Stimulated activated CD8-positive, alpha-beta memory T cell treated with anti-CD3 and anti-CD28 coated beads, Interleukin-4, amount 100 ng/mL, for 4 hours (primary cell): ENCODE data around the gene PTOV1.
A peak's percentile ranks its signal among the peaks of the same experiment; 100 is the strongest.

Source experiments
- DNase-seq, 2 donors: peaks; one replicate each; pipeline ENCODE4 v3.0.0-alpha.2; 2020; ENCODE audit warnings: low read depth in 2 of 2, low spot score in 1 of 2

The PTOV1 gene

DNA sequence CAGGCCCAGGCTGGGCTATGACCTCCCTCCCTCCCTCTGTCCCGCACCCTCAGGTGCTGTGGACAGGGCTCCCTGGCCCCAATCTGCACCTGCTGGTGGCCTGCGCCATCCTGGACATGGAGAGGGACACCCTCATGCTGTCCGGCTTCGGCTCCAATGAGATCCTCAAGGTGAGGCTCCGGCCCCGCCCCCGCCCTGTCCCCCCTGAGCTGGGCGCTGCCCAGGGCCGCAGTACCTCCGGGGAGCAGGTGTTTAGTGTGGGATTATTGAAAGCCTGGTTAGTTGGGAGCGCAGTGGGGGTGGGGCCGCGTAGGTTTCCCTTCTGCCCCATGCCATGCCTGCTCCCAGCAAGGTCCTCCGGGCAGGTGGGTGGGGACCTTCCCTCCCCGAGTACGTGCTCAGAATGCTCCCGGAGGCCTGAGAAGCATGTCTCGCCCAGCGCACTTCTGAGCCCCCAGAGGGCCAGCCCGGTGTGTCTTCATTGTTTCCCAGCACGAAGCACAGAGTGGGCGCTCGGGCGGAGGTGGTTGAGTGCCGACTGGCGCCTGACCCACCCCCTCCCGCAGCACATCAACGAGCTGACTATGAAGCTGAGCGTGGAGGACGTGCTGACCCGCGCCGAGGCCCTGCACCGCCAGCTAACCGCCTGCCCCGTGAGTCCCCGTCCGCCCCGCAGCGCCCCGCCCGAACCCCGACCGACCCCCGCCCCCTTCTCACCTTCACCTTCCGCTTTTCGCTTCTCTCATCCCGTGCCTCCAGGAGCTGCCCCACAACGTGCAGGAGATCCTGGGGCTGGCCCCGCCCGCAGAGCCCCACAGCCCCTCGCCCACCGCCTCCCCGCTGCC lies 36.9 kb downstream of the PTOV1 start:
- DNase-seq = no peak

DNA sequence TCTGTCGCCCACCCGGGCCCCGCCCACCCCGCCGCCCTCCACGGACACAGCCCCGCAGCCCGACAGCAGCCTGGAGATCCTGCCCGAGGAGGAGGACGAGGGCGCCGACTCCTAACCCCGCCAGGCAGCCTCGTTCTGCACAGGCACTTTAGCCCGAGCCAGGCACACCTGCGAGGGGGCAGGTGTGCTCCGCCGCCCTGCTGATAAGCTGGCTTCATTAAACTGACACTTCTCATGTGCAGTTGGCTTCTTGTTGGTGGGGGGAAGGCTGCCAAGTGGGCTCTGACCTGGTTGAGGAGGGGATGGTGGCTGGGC lies 37.5 kb downstream of the PTOV1 start:
- DNase-seq = no peak

DNA sequence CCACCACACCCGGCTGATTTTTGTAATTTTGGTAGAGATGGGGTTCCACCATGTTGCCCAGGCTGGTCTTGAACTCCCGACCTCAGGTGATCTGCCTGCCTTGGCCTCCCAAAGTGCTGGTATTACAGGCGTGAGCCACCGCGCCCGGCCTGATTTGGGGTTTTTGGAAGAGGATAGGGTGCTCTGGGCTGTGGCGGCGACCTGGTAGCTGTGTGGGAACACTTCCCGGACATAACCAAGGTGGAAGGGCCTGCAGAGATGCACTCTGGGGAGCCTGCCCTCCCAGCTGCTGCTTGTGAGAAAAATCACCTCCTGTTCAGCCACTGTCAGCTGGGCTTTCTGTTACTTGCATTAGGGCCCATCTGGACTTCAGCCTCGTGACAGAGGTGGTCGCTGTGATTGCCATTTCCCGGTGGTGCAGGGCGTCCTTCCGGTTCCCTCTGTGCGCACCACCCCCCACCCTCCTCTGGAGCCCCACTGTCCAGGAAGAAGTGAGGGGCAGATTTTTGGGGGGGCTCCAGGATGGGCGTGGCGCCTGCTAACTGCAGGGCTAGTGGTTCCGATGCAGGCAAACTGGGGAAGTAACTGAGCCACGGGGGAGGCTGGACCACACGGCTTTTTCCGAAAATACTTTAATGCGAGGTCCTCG lies 38.2 kb downstream of the PTOV1 start:
- DNase-seq = no peak

DNA sequence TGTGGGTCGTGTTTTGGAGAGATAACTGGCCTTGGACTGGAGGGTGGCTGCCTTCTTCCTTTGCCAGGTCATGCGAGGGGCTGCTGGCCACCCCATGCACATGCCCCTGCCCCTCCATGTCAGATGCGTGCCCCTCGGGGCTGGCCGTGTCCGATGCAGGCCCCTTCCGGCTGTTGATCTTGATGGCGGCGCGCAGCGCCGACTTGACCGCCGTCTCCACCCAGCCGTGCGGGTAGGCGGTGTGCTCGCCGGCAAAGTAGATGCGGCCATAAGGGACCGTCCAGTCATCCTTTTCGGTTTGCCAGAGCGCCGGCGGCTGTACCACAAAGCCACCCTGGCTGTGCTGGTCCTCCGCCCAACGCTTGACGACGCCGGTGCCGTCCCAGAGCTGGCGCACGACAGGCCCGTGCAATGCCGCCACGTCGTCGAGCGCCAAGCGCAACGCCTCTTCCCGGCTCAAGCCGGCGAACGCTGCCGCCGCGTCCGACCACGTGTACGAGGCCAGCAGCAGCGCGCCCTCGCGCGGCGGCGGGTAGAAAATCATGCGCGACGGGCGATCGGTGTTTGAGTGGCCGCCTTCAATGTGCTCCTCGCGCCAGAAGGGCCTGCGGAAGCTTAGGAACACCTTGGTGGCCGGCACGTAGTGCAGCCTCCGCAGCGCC lies 38.9 kb downstream of the PTOV1 start:
- peak in 1 of 2 donors; percentile 58 for DNase-seq

DNA sequence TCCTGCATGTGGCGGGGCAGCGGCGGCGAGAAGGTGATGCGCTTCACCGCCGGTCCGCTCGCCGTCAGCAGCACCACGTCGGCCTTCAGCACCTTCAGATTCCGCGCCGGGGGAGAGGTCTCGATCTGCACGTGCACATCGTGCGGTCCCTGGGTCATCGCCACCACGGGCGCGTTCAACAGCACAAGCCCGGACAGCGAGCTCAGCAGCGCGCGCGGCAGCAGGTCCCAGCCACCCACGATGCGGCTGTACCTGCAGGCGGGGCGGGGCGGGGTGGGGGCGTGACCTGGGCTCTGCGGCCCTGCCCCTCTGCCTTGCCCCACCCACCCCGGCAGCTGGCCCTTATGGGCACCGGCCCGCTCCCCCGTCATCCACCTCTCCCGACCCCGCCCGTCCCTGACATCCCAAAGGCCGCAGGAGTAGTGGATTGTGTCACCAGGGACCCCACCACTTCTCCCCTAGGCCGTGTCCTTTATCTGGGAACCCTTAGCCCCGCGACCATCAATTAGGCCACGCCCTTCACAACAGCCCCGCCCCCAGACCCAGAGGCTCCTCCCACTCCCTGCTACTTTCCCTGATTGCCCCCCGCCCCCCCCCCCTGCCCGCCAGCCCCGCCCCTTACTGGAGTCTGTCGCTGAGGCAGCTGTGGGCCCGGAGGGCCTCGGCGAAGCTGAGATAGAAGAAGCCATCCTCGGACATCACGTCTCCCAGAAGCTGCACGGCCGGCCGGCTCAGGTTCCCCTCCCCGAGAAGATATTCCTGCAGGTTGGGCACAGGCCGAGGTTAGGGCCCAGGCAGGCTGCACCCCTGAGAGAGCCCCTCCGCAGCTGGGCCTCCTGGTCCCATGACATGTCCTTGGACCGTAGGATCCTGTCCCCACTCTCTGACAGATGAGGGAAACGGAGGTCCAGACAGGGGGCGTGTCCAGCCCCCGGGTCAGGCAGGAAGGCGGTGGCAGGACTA lies 39.7 kb downstream of the PTOV1 start:
- DNase-seq = peak in 1 of 2 donors; percentile 55

DNA sequence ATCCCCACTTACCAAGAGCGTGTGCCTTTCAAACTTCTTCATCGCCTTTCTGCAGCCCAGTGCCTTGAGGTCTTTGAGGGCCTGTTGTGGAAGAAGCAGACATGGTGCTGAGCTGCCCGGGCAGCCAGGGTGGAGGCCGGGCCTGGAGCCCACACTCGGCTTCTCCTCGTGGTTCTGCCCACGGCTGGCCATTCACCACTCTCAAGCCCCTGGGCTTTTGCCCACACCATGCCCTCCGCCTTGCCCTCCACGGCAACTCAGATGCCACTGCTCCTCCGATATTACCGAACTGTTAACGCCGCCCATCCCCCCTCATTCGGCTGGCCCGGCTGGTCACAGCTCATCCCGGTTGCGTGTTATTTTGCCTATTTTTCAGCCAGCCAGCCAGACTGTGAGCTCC lies 40.4 kb downstream of the PTOV1 start:
- no peak for DNase-seq

DNA sequence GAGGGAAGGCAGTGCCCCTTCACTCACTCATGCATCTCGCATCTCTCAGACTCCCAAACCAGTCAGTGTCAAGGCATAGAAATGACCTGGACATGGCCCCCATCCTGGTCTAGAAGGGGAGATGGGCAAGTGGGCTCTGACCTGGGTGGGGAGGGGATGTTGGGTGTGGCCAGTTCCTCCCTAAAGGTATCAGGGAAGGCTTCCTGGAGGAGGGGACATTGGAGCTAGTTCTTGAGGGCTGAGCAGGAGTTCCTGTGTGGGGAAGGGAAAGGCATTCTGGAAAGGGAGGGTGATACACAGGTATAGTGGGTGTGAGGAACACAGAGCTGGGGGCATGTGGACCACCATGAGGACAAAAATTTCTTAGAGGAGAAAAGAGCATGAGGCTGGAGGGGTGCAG lies 41.8 kb downstream of the PTOV1 start:
- DNase-seq = no peak

DNA sequence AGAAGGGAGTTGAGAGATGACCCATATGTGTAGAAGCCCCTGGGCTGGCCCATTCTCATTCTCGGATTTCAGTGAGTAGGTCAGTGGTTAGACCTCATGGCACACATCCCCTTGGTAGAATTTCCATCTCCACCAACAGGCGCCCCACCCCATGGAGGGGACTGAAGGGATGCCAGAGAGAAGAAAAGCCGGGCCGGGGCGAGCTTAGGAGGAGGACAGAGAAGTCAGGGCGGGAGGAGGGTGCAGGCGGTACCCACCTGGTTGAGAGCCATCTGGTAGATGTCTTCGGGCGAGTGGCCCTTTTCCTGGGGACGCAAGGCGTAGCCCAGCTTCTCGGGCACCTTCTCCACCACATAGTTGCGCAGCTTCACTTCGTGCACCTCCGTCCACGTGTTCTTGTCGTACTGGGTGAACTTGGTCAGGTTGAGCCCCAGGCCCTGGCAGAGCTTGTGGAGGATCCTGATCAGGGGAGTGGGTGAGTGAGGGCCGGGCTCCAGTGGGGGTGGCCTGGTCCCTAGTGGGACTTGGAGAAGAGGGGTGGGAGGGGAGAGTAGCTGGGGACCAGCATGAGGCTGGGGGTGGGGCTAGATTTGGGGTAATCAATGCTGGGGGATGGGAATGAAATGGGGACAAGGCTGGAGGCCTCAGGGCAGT lies 43.2 kb downstream of the PTOV1 start:
- DNase-seq = no peak

DNA sequence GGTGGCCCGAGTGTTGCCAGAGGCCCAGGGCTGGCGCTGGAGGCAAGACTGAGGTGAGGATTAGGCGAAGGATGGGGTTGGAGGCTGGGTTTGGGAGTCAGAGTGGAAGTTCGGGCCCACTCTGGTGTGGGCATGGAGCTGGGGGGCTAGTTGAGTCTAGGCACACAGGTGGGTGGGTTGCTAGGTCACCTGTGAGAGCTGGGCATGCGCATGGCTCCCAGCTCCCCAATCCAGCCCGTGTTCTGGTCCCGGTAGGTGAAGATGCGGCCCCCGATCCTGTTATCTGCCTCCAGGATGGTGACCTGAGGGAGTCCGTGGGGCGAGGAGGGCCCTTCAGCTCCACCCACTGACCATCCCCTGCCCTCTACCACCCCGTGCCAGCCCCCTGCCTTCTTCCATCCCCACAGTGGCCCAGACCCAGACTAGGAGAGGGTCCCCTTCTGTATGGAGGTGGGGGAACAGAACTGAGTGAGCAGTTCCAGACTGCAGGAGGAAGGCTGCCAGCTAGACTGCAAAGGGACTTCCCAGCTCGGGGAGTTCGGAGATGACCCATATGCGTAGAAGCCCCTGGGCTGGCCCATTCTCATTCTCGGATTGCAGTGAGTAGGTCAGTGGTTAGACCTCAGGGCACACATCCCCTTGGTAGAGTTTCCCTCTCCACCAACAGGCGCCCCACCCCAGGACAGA lies 44.1 kb downstream of the PTOV1 start:
- no peak for DNase-seq

DNA sequence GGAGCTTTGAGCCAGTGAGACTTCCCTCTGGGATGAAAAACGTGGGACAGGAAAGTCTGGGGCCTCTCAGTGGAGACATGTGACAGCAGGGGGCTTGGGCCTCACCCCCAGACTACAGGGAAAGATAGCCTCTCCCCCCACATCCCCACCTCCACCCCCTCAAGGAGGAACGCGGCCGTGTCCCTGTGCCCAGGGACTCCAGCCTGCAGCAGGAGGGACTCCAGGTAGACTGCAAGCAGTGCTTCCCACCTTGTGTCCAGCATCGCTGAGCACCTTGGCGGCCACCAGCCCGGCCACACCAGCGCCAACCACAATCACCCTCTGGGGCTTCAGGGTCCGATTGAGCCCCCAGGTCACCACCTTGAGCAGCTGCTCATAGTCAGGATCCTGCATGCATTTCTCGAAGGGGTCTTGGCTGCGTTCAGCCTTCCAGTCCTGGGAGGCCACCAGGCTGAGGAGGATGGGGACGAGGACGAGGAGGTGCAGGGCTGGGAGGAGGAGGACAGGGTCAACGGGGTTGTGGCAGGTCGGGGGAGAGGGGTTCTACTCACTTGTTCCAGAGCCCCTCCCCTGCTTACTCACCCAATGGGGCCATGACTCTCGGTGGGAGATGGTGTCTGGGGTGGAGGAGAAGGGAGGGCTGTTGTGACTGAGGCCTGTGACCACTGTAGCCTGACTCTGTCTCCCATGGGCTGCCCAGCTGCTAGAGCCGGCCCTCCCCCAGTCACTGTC lies 44.8 kb downstream of the PTOV1 start:
- DNase-seq = no peak

DNA sequence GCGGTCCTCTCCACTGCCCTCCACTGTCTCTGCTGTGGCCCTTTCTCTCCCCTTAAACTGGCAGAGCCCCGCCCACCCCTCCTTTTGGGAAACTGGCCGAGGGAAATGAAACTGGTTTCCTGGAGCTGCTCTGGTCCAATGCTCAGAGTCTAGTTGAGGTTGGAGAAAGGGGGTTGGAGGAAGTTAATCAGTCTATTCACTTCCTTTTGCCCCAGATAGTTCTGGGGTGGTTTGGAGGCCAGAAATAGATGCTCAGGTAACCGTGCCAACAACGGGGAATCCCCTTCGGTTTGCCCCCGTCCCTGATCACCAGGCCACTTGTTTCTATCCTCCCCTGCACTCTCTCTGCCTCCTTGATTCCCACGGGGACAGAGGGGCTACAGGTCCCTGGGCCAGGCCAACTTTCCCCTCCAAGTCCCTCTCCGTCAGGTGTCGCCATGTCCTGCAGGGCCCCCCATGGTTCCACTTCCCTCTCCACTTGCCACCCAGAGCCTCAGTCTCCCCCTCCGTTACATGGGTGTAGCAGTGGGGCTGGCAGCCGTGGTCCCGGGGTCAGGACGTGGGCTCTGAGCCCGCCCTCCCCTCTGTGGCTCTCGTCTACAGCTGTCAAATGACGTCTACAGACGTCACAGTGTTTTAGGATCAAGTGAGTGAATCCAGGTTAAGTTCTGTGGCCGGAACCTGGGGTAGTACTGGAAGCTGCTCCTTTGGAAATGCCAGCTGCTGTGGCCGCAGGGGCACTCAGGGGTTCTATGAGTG lies 46.1 kb downstream of the PTOV1 start, which contains the start of gene IL4I1:
Gene IL4I1, minus strand, starts transcription at position 25 of the 759 bp plus-strand sequence. CDS start 727 bp downstream, outside the sequence.
- peak; percentile 27 to 52 for DNase-seq

DNA sequence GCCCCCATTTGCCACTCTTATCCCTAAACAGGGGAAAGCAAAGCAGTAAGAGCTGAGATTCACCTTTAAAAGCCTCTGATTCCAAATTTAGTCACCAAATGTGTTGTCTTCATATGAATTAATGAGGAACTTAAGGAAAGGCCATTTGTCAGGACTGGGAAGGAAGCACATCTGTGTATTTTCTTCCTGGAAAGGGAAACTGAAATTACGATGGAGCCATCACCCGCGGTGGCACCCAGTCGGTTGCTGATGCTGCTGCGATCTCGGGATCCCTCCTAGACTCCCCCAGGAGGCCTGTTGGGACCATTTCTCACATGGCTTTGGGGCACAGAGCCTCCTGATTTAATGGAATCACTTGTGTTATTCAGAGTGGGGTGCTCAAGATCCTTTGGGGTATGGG lies 53.2 kb downstream of the PTOV1 start:
- DNase-seq = no peak

DNA sequence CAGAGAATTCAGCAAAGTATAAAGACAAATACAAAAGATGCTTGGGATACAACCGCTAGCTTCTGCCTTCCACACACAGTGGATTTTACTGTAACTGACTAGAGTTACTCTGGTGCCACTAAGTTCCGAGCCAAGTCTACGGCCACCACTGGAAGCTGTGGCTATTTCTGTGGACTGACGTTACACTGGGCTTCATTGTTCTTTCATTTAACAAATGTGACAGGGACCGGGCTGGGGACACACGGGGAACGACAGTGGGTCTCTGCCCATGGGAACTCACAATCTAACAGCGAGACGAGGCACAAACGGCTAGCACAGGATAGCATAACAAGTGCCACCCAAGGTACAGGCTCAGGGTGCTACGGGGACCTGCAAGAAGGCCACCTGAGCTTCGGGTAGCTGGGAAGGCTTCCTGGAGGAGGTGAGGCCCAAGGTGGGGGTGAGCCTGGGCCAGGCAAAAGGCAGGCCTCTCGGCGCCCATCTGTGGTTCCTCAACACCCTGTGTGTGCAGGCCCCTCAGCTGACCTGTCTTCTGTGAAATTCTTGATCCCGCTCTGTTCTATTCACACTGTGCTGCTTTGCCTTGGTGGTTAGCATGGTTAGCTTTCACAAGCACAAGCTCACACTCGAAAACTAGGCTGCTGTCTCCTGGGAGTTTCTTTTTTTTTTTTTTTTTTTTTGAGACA lies 56.1 kb downstream of the PTOV1 start:
- no peak for DNase-seq

DNA sequence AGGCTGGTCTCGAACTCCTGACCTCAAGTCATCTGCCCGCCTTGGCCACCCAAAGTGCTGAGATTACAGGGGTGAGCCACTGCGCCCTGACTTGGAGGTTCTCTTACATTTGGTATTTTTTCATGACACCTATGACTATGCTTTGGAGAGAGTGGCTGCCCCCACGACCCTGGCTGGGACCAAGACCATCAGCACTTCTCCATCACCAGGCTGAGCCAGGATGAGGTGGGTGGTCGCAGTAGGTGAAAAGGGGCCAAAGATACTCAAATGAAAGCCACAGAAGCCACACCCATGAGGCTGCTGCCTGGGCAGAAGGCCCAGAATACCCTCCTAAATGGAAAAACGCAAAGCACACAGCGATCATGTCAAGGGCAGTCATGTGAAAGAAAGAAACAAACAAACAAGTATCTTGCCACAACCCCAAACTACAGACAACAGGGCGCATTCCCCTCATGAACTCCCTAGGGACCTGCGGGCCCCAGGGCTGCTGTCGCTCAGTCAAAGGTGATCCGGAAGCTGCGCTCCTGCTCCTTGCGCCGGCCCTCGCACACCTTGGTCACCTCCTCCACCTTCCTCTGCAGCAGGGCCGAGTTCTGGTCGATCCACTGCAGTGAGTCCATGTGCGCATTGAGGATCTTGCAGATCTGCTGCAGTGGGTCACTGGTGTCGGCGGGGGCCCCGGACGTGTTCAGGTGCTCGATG lies 56.9 kb downstream of the PTOV1 start:
- DNase-seq = no peak

DNA sequence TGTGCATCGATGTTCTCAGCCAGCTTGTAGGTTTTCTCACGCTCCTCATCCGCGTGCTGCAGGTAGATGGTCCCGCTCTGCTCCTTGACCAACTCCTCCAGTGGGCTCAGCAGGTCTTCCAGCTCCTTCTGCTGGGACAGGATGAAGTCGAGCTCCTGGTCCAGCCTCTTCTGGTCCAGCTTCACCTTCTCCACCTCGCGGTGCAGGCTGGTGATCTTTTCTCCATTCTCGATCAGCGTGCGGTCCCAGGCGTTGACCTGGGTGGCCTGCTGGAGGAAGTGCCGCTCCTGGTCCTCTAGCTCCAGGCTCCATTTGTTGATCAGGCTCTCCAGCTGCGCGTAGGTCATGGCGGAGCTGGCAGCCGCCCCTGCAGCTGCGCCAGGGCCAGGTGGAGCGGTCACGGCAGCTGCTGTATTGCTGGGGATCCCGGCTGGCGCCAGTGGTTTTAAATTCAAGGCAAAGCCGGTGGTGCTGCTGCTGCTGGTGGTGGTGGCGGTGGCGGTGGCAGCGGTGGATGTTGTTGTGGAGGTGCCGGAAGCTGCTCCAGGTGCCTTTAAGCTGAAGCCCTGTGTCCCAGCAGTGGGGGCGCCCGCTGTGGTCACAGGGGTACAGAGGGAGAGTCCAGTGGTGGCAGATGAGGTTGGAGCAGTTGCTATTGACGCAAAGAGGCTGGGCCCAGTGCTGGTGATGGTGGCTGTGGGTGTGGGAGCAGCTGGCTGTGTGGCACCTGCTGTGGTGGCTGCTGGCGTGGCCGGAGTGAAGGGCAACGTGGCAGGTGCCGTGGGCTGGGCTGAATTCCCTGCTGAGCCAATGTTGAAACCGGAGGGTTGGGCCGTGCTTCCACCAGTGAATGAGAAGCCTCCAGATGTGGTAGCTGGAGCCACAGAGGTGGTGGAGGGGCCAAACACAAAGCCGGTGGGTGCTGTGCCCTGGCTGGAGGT lies 57.8 kb downstream of the PTOV1 start:
- no peak for DNase-seq

DNA sequence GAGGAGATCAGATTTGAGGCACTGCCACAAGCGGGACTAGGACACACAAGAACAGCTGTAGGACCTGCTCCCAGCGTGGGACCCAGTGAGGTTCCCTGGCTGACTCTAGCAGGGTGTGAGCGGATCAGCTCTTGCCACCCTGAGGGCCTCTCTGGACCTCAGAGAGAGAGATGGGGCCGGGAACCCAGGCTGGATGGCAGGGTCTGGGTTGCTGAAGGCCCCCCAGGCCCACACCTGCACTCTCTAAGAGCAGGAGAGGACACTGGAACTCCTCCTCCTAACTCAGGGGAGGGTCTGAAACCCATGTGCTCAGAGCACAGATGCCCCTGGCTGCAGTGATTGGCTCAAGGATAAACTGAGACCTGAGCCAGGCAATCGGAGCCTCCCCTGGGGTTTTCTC lies 59.2 kb downstream of the PTOV1 start:
- no peak for DNase-seq
